CD1c-positive myeloid dendritic cell (primary cell): ENCODE results near the gene GADD45A.

Experiments
- DNase-seq: peaks from one replicate; pipeline ENCODE4 v3.0.0-alpha.2; 2016; ENCODE audit errors: extremely low spot score

The GADD45A gene

DNA sequence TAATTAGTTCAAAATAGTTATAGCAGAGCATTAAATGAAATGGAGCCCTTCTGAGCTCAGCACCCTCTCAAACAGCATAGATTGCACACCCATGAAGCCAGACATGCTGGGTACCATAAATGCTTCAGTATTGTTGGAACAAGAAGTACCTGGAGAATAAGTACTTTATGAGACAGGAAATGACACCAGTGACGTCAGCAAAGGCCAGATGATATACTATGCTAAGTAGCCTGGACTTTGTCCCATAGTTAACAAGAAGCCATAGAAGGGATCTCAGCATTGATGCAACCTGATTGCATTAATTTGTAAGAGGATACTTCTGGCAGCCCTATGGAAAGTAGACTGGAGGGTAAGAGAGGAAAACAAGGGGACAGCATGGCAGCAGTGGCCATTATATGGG is 16.3 kb upstream of the GADD45A start:
- DNase-seq, result no peak

DNA sequence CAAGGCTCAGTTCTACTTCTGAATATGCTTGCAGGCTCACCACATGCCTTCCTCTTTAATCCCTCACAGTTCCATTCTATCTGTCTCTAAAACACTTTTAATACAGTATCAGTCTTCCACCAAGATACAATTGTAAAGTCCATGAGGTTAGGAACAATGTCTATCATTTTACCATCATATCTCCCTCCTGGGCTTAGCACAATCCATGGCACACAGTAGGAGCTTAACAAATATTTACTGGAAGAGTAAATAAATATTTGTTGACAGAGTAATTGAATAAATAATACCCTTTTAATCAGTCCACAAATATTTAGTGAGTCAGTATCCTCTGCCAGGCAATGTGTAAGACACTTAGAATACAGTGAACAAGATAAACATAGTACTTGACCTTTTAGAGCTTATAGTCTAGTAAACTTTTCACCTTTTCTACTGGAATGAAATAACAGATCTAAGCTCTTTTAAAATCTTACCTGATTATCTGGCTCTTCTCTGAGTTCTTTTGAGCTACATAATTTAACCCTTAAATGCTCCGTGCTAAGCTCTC is 12.7 kb upstream of the GADD45A start:
- no peak for DNase-seq

- DNase-seq, result no peak
Measured at GRCh38 chr1:67673468-67674201, 11.4 kb upstream of the GADD45A start.

DNA sequence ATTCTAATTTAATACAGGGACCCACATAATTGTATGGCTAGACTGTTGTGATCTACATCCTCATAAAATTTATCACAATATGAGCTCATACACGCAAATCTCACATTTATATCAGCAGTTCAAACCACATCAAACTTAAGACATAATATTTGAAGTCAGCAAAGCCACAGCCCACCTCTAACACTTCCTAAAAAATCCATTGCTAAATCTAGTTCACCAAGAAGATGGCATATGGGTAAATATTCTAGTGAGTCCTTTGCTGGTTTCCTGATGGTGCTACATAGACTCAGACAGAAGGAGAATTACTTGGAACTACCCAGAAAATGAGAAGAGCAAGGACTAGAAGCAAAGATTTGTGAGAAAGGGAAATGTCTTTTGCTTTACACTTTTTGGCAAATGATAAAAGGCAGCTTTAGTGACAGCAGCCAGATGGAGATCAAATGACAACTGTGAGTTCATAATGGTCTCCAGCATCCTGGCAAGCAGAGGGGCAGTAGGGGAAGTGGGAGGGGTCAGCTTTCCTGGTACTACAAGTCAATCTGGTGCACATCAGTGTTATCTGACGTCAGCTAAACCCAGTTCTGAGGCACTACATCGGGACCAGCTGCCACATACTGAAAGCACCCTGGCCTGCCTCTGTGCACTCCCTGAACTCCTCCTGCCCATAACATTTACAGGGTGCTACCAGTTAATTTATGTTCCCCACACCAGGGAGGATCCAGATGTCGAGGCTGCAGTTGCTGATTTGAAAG is 10.6 kb upstream of the GADD45A start:
- no peak for DNase-seq

DNA sequence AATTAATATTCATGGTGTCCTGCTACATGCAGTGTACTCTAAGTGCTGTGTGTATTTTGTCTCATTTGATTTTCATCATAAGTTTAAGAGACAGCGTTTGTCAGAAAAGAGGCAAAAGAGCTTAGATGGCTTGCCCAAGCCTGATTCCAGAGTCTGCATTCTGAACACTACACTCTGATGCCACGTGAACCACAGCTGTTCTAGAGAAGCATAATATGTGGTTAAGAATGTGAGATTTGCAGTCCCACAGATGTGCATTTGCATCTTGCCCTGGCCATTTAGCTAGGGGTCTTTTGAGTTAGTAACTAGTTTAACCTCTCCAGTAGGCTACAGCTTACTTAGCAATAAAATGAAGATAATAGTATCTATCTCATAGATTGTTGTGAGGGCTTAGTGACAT is 9.2 kb upstream of the GADD45A start:
- DNase-seq, result no peak

GRCh38 chr1:67676287-67676686 is 8.7 kb upstream of the GADD45A start:
- DNase-seq, result no peak

DNA sequence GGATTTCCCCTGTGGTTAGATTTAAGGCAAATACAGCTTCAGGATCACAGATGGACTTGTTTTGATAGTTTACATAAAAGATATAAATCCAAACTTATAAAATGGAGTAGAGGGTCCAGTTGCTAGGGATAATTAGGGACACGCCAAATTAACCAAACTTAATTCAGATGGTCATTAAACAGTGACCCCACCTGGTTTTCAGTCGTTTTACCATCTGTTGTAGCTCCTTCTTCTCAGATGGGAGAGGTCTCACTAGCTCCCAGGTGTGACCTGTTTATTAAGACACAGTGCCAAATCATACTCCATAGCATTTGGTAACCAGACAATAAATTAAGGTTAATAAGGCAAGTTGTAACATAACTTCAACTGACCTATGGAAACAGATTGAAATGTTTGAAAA is 8.1 kb upstream of the GADD45A start:
- DNase-seq, result no peak

- no peak for DNase-seq
Measured at GRCh38 chr1:67677408-67677807, 7.6 kb upstream of the GADD45A start.

DNA sequence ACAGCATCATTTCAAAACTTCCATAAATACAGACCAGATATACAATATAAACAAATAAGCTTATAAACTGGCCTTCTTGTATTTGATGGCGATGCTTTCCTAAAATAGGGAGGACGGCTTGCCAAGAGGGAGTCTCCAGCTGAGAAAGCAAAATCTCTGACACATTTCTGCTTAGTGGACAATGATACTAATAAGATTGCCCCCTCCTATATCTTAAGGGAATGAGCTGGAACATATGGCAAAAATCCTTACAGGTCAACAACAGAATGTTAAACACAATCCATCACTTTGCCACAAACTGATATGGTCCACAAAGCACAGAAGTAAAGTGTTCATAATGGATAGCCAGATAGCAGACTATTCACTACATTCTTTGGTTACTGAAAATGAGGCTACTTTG is 7.1 kb upstream of the GADD45A start:
- DNase-seq, result no peak

- DNase-seq, result no peak
Measured at GRCh38 chr1:67679691-67680090, 5.3 kb upstream of the GADD45A start.

- no peak for DNase-seq
Measured at GRCh38 chr1:67680486-67680885, 4.5 kb upstream of the GADD45A start.

GRCh38 chr1:67682659-67683197 is 2.3 kb upstream of the GADD45A start:
- peak; percentile 57 for DNase-seq

- peak; percentile 77 for DNase-seq
Measured at GRCh38 chr1:67683316-67683715, 1.7 kb upstream of the GADD45A start.

DNA sequence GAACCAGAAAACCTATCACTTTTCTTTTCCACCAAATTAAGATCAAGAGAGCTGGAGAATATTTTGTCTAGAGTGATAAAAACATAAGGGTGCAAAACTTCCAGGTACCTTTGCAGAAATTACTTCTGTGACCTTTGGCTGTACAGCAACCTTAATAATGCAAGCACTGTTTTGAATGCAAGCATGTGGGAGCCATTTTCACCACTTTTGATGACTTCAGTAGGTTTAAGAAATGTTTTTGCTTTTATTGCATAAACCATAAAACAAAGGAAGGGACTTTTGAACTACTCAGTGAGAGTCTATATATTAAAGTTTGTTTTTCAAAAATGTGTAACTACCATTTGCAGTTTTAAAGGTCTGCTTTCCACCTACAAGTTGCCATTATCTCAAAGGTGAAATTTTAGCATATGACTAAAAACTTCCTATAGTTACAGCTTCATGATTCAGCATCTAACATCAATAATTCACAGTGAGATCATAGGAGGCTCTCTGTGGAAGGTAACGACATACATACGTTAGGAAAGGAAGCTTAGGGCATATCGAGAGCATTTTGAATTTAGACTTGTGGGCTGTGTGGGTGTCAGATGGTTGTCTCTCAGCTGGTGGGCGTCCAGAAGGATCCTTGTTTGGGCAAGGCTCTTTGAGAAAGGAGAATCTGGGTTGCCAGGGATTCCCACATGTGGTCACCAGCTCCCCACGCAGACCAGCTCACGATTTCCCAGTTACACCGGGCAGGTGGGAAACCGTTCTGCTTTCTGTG is 1.1 kb upstream of the GADD45A start:
- DNase-seq, result peak; percentile 92

DNA sequence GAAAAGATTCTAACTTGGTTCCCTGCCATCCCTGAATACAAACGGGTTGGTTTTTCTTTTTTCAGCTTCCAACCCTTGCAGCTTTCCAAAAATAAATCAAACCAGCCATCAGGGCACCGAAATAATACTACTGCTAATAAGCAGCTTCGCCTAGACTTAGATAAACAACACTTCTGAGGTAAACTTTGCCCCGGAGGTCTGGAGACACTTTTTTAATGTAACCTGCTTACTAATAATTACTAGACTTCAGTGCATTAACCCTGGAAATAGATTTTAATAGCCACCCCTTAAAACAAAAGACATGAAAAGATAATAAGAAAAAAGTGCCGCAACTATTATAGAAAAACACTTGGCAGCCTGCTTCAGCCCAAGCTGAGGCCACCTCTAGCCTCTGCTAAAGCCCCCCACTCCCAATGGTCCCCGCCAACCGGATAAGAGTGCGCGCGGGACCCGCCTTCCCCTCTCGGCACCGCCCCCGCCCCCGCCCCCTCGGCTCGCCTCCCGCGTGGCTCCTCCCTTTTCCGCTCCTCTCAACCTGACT is 405 bp upstream of the GADD45A start:
- no peak for DNase-seq

- DNase-seq, result peak; percentile 53
Measured at GRCh38 chr1:67685558-67686266, 711 bp downstream of the GADD45A start.

DNA sequence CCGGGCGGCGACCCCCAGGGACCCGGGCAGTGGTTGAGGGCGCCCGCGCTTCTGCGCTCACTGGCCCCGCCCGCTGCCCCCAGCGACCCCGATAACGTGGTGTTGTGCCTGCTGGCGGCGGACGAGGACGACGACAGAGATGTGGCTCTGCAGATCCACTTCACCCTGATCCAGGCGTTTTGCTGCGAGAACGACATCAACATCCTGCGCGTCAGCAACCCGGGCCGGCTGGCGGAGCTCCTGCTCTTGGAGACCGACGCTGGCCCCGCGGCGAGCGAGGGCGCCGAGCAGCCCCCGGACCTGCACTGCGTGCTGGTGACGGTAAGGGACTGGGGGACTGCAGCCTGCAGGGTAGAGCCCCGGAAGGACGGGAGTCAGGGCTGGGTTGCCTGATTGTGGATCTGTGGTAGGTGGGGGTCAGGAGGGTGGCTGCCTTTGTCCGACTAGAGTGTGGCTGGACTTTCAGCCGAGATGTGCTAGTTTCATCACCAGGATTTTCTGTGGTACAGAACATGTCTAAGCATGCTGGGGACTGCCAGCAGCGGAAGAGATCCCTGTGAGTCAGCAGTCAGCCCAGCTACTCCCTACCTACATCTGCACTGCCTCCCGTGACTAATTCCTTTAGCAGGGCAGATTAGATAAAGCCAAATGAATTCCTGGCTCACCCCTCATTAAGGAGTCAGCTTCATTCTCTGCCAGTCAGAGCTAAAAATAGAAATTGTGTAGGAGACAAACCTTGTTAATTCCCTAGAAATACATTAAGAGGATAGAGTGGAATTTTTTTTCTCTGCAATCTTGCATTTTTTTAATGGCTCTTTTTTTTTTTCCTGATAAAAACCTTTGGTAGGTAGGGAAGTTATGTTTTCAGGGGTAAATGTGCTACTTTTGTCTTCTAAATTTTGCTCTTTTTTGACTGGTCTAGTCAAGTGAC is 1.5 kb downstream of the GADD45A start:
- DNase-seq, result peak; percentile 79

- DNase-seq, result no peak
Measured at GRCh38 chr1:67687198-67687545, 2.2 kb downstream of the GADD45A start.

DNA sequence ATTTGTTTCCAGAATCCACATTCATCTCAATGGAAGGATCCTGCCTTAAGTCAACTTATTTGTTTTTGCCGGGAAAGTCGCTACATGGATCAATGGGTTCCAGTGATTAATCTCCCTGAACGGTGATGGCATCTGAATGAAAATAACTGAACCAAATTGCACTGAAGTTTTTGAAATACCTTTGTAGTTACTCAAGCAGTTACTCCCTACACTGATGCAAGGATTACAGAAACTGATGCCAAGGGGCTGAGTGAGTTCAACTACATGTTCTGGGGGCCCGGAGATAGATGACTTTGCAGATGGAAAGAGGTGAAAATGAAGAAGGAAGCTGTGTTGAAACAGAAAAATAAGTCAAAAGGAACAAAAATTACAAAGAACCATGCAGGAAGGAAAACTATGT is 2.6 kb downstream of the GADD45A start:
- no peak for DNase-seq

DNA sequence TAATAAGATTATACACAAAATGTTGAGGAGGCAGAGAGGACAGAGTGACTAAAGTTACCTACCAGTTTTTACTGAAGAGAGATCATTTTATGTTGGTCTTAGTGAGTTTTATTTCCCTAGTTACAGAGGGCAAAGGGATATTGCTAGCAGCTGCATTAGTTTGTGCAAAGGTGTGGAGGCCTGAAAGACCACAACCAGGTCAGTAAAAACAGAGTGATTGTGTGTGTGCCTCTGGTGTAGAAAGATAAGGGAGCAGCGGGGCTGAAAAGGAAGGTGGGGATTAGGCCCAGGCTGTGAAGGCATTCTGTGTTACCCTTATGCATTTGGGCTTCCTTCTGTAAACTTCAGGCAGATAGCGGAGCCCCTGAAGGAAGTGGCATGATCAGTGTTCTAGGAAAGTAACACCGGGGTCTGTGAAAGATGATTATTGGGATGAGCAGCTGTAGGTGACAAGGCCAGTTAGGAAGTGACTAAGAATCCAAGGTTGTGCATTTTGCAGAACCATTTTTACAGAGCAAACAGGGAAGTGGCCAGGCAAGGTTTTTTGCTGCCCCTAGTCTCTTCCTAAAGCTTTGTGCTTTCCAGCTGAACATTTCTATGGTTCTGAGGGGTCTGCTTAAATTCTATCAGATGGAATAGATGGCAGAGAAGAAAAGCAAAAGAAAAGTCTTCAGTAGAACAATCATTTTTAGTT is 3.7 kb downstream of the GADD45A start:
- DNase-seq, result peak; percentile 68
